ENCODE data around the gene MYOM1. TPM values are rescaled to one million over a fixed set of nuclear protein-coding genes. Genes with fewer than 3 reads are reported as not detected.

Gene MYOM1
- total RNA-seq, 2 experiments from 2014 or later: 0.74 to 1.5 TPM

DNA sequence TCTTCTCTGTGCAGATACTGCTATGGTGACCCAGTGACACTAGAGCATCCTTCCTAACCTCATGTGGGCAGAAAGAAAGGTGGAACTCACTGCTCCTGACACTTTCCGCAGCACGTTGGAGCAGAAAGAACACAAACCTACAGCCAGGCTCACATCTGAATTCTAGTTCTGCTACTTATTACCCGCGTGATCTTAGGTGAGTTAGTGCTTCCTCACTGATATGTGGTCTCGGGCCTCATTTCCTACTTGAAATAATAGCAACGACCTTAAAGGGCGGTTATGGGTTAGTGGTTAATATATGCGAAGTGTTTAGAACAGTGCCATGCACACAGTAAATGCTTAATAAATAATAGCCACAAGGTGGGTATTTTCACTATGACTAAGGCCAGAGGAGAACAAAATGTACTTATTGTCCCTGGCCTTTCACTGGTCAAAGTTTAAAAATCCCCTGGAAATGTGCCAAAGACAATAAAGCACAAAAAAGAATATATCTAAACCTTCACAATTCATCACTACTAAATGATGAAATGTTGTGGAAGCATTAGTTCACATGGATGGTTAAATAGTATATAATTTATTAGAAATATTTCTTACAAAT is 66.6 kb downstream of the MYOM1 start:
- Mint-ChIP-seq H3K27ac (no peak overlapping the region), H3K36me3 (ENCODE audit: low read depth) (no peaks in the 10 kb centered on the region), H3K9me3 (no peaks in the 10 kb centered on the region), H3K4me3 (no peak overlapping the region), H3K4me1 (ENCODE audit: low read depth) (peaks cover 3% of the 10 kb centered on the region), H3K27me3 (no peaks in the 10 kb centered on the region)
- Histone ChIP-seq H3K4me1 (ENCODE audit: insufficient read depth, low read length) (peaks cover 4% of the 10 kb centered on the region), H3K27me3 (ENCODE audit: control insufficient read depth in 1 of 2, insufficient read depth in 2 of 2, low read length in 2 of 2) (no peaks in the 10 kb centered on the region), H3K36me3 (ENCODE audit: insufficient read depth, low read length) (no peaks in the 10 kb centered on the region), H3K9me3 (ENCODE audit: control insufficient read depth in 1 of 2, insufficient read depth in 1 of 2, low read length in 2 of 2) (no peaks in the 10 kb centered on the region), H3K4me3 (ENCODE audit: low read length) (no peak overlapping the region), H3K27ac (ENCODE audit: low read depth in 1 of 2, low read length in 2 of 2) (no peak overlapping the region)
- ATAC-seq (ENCODE audit: poor library complexity) (no peak), DNase-seq (peak in 1 of 14 experiments; percentile 13)
- CTCF ChIA-PET: interaction anchor here (1.6 to 2.3 kb wide), 2 partner anchors 155 to 159 kb away, joined by 3 to 26 read pairs; no protein-coding TSS in a partner anchor
- TF ChIP-seq, protein P1, sequence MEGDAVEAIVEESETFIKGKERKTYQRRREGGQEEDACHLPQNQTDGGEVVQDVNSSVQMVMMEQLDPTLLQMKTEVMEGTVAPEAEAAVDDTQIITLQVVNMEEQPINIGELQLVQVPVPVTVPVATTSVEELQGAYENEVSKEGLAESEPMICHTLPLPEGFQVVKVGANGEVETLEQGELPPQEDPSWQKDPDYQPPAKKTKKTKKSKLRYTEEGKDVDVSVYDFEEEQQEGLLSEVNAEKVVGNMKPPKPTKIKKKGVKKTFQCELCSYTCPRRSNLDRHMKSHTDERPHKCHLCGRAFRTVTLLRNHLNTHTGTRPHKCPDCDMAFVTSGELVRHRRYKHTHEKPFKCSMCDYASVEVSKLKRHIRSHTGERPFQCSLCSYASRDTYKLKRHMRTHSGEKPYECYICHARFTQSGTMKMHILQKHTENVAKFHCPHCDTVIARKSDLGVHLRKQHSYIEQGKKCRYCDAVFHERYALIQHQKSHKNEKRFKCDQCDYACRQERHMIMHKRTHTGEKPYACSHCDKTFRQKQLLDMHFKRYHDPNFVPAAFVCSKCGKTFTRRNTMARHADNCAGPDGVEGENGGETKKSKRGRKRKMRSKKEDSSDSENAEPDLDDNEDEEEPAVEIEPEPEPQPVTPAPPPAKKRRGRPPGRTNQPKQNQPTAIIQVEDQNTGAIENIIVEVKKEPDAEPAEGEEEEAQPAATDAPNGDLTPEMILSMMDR (IDR thresholded peaks at IDR 0.05): no peak
- POLR2A ChIA-PET: interaction anchor here (1.0 kb wide), 1 partner anchor 93 kb away, joined by 3 read pairs; no protein-coding TSS in a partner anchor
- intact Hi-C loops (cut with DNase I, micrococcal nuclease): loop anchor here in 1 of 2 experiments (2.0 kb wide), 1 partner anchor 220 kb away; no protein-coding TSS in a partner anchor

GRCh38 chr18:3152294-3152693 is 67.5 kb downstream of the MYOM1 start:
- no peaks in the 10 kb centered on the region for H3K9me3 Mint-ChIP-seq

GRCh38 chr18:3151399-3152264 is 68.1 kb downstream of the MYOM1 start:
- peak in 3 of 14 experiments; percentile 49 to 60 (median 58) for DNase-seq
- H3K36me3 Mint-ChIP-seq (ENCODE audit: low read depth): no peaks in the 10 kb centered on the region
- no peak overlapping the region for H3K4me3 Mint-ChIP-seq

More at GRCh38 chr18:3152294-3152693, 67.5 kb downstream of the MYOM1 start:
- Histone ChIP-seq H3K27ac (ENCODE audit: low read depth in 1 of 2, low read length in 2 of 2) (no peak overlapping the region), H3K4me3 (ENCODE audit: low read length) (no peak overlapping the region), H3K27me3 (ENCODE audit: control insufficient read depth in 1 of 2, insufficient read depth in 2 of 2, low read length in 2 of 2) (no peaks in the 10 kb centered on the region), H3K9me3 (ENCODE audit: control insufficient read depth in 1 of 2, insufficient read depth in 1 of 2, low read length in 2 of 2) (no peaks in the 10 kb centered on the region), H3K4me1 (ENCODE audit: insufficient read depth, low read length) (peaks cover 4% of the 10 kb centered on the region), H3K36me3 (ENCODE audit: insufficient read depth, low read length) (no peaks in the 10 kb centered on the region)
- ATAC-seq (ENCODE audit: poor library complexity): no peak
- H3K4me1 Mint-ChIP-seq (ENCODE audit: low read depth): peaks cover 3% of the 10 kb centered on the region
- no peaks in the 10 kb centered on the region for H3K27me3 Mint-ChIP-seq
- intact Hi-C loops (cut with DNase I, micrococcal nuclease): loop anchor here in 1 of 2 experiments (2.0 kb wide), 1 partner anchor 219 kb away; no protein-coding TSS in a partner anchor
- no peak for DNase-seq
- TF ChIP-seq, protein P1 (IDR thresholded peaks at IDR 0.05): no peak
- no peaks in the 10 kb centered on the region for H3K36me3 Mint-ChIP-seq (ENCODE audit: low read depth)
- H3K4me3 Mint-ChIP-seq: no peak overlapping the region
- no peak overlapping the region for H3K27ac Mint-ChIP-seq
- CTCF ChIA-PET: interaction anchor here (1.0 to 2.3 kb wide), 8 partner anchors 12 to 166 kb away, joined by 3 to 26 read pairs (median 4); no protein-coding TSS in a partner anchor
- POLR2A ChIA-PET: interaction anchor here (1.0 to 1.7 kb wide), 3 partner anchors 93 to 167 kb away, joined by 3 to 6 read pairs (median 4); no protein-coding TSS in a partner anchor

More at GRCh38 chr18:3151399-3152264, 68.1 kb downstream of the MYOM1 start:
- H3K27ac Mint-ChIP-seq: no peak overlapping the region
- no peaks in the 10 kb centered on the region for H3K27me3 ChIP-seq (ENCODE audit: control insufficient read depth in 1 of 2, insufficient read depth in 2 of 2, low read length in 2 of 2)
- H3K36me3 ChIP-seq (ENCODE audit: insufficient read depth, low read length): no peaks in the 10 kb centered on the region
- H3K27ac ChIP-seq (ENCODE audit: low read depth in 1 of 2, low read length in 2 of 2): no peak overlapping the region
- H3K9me3 ChIP-seq (ENCODE audit: control insufficient read depth in 1 of 2, insufficient read depth in 1 of 2, low read length in 2 of 2): no peaks in the 10 kb centered on the region
- no peaks in the 10 kb centered on the region for H3K27me3 Mint-ChIP-seq
- H3K4me1 Mint-ChIP-seq (ENCODE audit: low read depth): peaks cover 3% of the 10 kb centered on the region
- H3K4me1 ChIP-seq (ENCODE audit: insufficient read depth, low read length): peaks cover 4% of the 10 kb centered on the region
- CTCF ChIA-PET: interaction anchor here (0.5 to 2.3 kb wide), 24 partner anchors 10 to 232 kb away, joined by 3 to 26 read pairs (median 3); no protein-coding TSS in a partner anchor
- ATAC-seq (ENCODE audit: poor library complexity): no peak
- POLR2A ChIA-PET: interaction anchor here (0.6 to 1.7 kb wide), 5 partner anchors 94 to 166 kb away, joined by 3 to 8 read pairs (median 4); no protein-coding TSS in a partner anchor
- intact Hi-C loops (cut with DNase I, micrococcal nuclease): loop anchor here (1.0 to 2.0 kb wide), 4 partner anchors 95 to 219 kb away; partner anchors contain the start of gene MYL12A (in 1 of the 2)
- H3K9me3 Mint-ChIP-seq: no peaks in the 10 kb centered on the region
- H3K4me3 ChIP-seq (ENCODE audit: low read length): no peak overlapping the region
- TF ChIP-seq, protein P1 (IDR thresholded peaks at IDR 0.05): peak; percentile 95

Data from CD4-positive, alpha-beta T cell (primary cell).